Measurements from ENCODE around the gene ADCY6. TPM values are rescaled to one million over a fixed set of nuclear protein-coding genes. Genes with fewer than 3 reads are reported as not detected.

Gene ADCY6
- total and polyA plus RNA-seq, 8 donors, result 12.9 to 53.4 (median 21.6) TPM

DNA sequence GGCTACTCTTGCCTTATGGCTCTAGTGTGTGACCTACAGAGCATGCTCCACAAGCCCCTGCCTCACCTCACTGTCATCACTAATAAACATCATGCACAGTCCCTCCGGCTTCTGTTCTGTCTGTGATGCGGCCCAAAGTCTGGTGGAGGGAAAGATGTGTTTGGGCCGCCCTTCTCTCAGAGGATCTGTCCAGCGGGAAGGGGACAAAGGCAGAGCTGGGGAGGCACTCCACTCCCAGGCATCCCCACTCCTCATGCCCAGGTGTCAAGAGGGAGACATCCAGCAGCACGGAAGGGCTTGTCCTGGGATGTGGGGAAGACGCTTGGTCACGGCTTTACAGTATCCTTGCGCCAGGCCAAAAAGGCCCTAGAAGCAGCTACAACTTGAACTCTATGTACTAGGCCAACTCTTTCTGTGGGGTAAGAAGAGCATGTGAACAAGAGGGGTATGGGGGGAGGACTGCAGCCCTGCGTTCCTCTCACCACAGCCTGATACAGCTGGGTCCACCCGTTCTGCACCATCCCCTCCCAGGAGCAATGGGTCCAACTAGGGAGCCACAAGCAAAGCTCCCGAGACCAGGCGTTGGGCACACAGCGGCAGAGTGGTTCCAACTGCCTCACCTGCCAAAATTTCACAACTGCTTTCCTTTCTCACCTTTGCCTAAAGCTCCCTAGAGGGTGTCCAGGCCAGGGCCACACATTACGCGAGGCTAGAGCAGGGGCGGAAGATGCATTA, 40.1 kb upstream of the ADCY6 start:
- TF ChIP-seq, protein P1, sequence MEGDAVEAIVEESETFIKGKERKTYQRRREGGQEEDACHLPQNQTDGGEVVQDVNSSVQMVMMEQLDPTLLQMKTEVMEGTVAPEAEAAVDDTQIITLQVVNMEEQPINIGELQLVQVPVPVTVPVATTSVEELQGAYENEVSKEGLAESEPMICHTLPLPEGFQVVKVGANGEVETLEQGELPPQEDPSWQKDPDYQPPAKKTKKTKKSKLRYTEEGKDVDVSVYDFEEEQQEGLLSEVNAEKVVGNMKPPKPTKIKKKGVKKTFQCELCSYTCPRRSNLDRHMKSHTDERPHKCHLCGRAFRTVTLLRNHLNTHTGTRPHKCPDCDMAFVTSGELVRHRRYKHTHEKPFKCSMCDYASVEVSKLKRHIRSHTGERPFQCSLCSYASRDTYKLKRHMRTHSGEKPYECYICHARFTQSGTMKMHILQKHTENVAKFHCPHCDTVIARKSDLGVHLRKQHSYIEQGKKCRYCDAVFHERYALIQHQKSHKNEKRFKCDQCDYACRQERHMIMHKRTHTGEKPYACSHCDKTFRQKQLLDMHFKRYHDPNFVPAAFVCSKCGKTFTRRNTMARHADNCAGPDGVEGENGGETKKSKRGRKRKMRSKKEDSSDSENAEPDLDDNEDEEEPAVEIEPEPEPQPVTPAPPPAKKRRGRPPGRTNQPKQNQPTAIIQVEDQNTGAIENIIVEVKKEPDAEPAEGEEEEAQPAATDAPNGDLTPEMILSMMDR (IDR thresholded peaks at IDR 0.05), result no peak
- 91 to 94% methylated on average over 16 of the region's 16 CpGs for WGBS, 2 donors
- Histone ChIP-seq H3K4me3 (no peak overlapping the region), H3K36me3 (peaks cover 14 to 47% (median 29%) of the 10 kb centered on the region in 3 donors), H3K27me3 (no peaks in the 10 kb centered on the region), H3K9me3 (no peaks in the 10 kb centered on the region), H3K27ac (no peak overlapping the region), H3K4me1 (no peaks in the 10 kb centered on the region)
- ATAC-seq (no peak), DNase-seq (no peak), FAIRE-seq (no peak)
- intact Hi-C loops (cut with DNase I), result no loop called here

- H3K27ac ChIP-seq, result no peak overlapping the region
- DNase-seq, result no peak
- peaks cover 11 to 40% (median 29%) of the 10 kb centered on the region in 3 donors for H3K36me3 ChIP-seq
- no peaks in the 10 kb centered on the region for H3K27me3 ChIP-seq
- TF ChIP-seq, protein P1 (IDR thresholded peaks at IDR 0.05), result no peak
- intact Hi-C loops (cut with DNase I), result no loop called here
- H3K4me3 ChIP-seq, result no peak overlapping the region
- no peaks in the 10 kb centered on the region for H3K9me3 ChIP-seq
- no peak for FAIRE-seq
- peak in 1 of 4 donors; percentile 4 for ATAC-seq
- no peaks in the 10 kb centered on the region for H3K4me1 ChIP-seq
- 68 to 89% methylated on average over 2 of the region's 2 CpGs for WGBS, 2 donors
These were observed 39.4 kb upstream of the ADCY6 start for GRCh38 chr12:48828293-48828692.

DNA sequence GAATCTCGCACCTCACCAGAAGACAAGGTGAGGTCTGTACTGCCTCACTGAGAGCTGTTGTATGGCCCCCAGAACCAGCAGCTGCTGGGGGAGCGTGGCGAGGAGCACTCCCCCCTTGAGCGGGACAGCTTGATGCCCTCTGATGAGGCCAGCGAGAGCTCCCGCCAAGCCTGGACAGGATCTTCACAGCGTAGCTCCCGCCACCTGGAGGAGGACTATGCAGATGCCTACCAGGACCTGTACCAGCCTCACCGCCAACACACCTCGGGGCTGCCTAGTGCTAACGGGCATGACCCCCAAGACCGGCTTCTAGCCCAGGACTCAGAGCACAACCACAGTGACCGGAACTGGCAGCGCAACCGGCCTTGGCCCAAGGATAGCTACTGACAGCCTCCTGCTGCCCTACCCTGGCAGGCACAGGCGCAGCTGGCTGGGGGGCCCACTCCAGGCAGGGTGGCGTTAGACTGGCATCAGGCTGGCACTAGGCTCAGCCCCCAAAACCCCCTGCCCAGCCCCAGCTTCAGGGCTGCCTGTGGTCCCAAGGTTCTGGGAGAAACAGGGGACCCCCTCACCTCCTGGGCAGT, 38.7 kb upstream of the ADCY6 start:
- no peaks in the 10 kb centered on the region for H3K9me3 ChIP-seq

DNA sequence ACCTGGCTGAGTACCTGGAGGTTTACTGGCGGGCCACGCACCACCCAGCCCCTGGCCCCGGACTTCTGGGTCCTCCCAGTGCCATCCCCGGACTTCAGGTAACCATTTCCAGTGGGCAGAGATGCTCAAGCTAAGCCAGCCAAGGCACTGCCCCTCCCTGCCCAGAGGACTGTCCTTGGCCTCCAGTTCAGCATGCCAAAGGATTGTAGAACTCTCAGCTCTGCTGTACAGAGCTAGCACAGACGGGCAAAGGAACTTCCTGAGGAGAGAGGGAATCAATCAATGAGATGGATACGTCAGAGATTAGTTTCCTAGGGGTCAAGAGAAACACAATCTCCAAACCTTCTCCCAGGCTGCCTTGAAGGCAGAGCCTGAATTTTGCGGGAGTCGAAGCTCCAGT, 38.1 kb upstream of the ADCY6 start:
- intact Hi-C loops (cut with DNase I), result no loop called here
- Histone ChIP-seq H3K27ac (no peak overlapping the region), H3K27me3 (no peaks in the 10 kb centered on the region), H3K4me1 (no peaks in the 10 kb centered on the region), H3K9me3 (no peaks in the 10 kb centered on the region), H3K36me3 (peaks cover 0 to 27% (median 20%) of the 10 kb centered on the region in 3 donors), H3K4me3 (no peak overlapping the region)
- TF ChIP-seq, protein P1 (IDR thresholded peaks at IDR 0.05), result no peak
- ATAC-seq (no peak), FAIRE-seq (no peak), DNase-seq (no peak)
- 72 to 82% methylated on average over 8 of the region's 8 CpGs for WGBS, 2 donors

More for the DNA sequence above, 38.7 kb upstream of the ADCY6 start:
- DNase-seq (no peak), ATAC-seq (no peak), FAIRE-seq (no peak)
- intact Hi-C loops (cut with DNase I), result no loop called here
- Histone ChIP-seq H3K27ac (no peak overlapping the region), H3K4me1 (no peaks in the 10 kb centered on the region), H3K36me3 (peaks cover 4 to 33% (median 26%) of the 10 kb centered on the region in 3 donors), H3K27me3 (no peaks in the 10 kb centered on the region), H3K4me3 (no peak overlapping the region)
- 91 to 93% methylated on average over 17 of the region's 17 CpGs for WGBS, 2 donors
- TF ChIP-seq, protein P1 (IDR thresholded peaks at IDR 0.05), result no peak

Data from pancreas (tissue), 10 donors.